IPS-18c (cell line): Measurements from ENCODE around the gene RBM38.

Experiments used
- H3K4me3 ChIP-seq: 2 replicates; pipeline ENCODE4 v1.7.0; 2013; ENCODE audit warnings: low read depth, mild to moderate bottlenecking, low read length, moderate library complexity; ENCODE audit not compliant: insufficient read depth
- H3K9me3 ChIP-seq: one replicate; pipeline ENCODE4 v1.6.1; 2013; ENCODE audit warnings: mild to moderate bottlenecking, low read length, moderate library complexity; ENCODE audit not compliant: control insufficient read depth, insufficient read depth

Gene RBM38

DNA sequence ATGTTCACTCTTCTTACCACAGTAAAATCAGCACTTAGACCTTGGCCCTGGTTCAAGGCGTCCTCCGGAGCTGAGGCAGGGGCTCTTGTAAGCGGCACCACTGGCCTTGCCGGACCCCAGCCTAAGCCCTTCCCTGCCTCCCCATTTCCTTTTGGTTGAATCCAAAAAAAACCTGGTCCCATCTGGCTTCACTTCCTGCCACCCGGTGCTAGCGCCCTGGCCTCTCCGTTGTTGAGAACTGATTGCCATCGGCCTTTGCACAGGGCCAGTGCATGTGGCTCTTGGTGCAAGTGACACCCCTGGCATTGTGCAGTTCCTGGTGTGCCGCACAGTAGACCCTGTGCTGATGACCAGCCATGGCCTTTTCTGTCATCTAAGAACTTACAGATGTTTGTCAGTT, 19.0 kb upstream of the RBM38 start:
- no peak overlapping the region for H3K4me3 ChIP-seq

DNA sequence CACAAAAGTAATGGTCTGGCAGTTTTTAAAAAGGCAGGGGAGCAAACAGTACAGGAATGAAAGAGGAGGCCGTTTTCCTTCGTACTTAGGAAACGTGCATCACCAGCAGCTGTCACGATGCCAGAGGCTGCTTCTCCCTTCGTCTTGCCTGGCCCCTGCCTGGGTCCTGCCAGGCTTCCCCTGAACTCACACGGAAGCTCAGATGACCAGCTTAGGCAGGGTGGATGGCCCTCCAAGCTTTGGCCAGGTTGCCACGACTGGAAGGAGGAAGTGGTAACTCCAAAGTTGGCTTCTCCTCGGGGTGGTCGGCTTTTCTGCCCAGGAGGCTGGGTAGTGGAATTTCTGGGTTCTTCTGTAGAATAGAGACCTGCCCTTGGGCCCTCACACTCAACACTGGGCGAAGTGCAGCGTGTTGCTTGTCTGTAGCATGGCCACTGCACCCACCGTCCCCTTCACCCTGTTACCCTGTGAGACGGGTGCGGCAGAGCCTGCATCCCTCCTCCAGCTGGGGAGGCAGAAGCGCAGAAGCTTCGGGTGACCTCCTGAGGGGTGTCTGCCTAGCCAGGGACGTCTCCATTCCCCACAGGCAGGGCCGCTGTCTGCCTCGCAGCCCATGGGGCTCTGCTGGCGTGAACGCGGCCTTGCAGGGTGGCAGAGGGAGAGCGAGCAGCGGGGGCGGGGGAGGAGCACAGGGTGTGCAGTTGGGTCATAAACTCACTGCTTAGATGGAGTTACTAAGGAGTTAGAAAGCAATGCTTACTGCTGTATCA, 18.4 kb upstream of the RBM38 start:
- no peaks in the 10 kb centered on the region for H3K9me3 ChIP-seq
- no peak overlapping the region for H3K4me3 ChIP-seq

More for the DNA sequence above, 19.0 kb upstream of the RBM38 start:
- no peaks in the 10 kb centered on the region for H3K9me3 ChIP-seq

DNA sequence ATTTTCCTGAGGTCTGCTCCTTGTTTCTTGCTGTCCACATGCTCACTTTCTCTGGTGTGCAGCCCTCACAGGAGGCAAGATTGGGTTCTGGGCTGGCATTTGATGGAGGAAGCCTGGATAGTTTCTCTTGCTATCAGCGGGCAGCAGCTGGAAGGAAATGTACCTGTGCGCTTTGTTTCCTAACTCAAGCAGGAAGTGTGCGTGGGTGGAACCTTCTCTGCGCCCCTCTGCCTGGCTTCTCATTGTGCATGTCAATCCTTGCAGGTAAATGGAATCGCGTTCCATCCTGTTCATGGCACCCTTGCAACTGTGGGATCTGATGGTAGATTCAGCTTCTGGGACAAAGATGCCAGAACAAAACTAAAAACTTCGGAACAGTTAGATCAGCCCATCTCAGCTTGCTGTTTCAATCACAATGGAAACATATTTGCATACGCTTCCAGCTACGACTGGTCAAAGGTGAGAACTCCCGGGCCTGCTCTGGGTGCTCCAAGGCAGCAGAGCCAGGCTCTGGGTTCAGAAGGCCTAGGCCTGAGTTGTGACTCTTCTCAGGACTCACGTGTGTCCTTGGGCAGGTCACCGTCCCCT, 16.8 kb upstream of the RBM38 start:
- H3K9me3 ChIP-seq, result no peaks in the 10 kb centered on the region
- H3K4me3 ChIP-seq, result no peak overlapping the region

DNA sequence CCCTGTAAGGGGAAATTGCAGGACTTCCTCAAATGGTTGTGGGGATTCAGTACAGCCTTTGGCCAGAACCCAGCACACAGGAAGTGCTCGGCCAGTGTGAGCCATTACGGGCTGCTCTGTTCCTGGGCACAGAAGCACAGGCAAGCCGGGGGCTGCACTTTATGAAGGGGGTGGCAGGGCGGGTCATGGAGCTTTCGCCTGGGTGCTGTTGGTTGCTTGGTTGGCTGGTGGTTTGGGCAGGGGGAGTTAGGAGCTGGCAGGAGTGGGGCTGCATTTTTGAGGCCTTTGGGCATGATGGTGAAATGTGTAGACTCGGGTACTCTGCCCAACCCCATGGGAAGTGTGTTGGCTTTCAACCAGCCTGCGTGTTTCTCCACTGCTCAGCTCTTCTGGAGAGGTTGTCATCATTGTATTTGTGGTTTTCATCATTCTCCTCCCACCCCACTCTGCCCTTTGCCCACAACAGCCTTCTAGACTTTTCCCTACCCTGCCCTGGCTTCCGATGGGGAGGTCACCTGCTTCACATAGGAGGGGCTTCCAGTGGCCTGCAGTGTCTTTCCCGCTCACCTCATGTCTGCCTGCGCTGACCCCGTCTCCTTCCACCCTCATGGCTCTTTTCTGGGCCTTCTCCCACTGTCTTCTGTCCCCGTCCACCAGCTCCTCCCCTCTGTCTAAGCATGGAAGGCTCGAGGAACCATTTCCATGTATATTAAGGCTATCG, 16.1 kb upstream of the RBM38 start:
- no peaks in the 10 kb centered on the region for H3K9me3 ChIP-seq
- H3K4me3 ChIP-seq, result no peak overlapping the region

DNA sequence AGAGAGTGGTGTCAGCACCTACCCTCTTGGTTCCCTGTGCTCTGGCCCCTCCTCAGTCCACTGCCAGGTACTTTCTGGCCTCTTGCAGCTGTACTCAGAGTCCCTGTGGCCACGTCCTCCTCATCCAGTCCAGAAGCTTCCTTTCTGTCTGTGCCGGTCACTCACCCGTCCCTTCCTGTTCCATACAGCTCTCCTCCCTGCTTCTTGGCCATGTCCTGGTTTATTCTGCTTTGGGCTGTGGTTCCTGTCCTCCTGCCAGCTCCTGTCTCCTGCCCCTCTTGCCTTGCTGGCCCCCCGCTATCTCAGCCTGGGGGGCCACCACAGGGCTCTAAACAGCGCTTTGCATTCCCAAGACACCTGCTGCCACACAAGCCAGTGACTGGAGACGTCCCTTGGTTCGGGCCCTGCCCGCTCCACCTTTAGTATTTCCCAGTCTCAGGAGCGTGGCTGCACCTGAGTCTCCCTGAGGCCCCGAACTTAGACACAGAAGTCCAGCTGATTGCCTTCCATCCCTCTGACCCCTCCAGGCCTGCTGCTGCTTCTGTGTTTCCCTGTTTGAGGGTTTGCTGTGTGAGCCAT, 15.5 kb upstream of the RBM38 start:
- H3K9me3 ChIP-seq, result no peaks in the 10 kb centered on the region
- H3K4me3 ChIP-seq, result no peak overlapping the region

DNA sequence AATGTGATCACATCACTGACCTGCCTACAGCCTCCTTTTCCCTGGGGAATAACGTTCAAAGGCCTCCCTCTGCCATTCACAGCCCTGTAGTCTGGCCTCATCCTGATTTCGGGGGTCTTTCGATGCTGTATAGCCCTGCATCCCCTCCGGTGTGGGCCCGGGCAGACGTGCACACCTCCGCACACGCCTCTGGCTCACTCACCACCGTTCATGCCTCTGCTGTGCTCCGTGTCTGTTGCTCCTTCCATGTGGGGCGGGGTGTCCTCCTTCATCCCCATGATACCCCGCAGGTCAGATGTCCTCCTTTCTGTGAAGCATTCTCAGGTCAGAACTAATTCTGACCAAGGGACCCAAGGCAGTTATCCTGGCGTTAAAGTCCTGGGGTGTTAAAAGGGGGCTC, 13.8 kb upstream of the RBM38 start:
- H3K4me3 ChIP-seq, result no peak overlapping the region

DNA sequence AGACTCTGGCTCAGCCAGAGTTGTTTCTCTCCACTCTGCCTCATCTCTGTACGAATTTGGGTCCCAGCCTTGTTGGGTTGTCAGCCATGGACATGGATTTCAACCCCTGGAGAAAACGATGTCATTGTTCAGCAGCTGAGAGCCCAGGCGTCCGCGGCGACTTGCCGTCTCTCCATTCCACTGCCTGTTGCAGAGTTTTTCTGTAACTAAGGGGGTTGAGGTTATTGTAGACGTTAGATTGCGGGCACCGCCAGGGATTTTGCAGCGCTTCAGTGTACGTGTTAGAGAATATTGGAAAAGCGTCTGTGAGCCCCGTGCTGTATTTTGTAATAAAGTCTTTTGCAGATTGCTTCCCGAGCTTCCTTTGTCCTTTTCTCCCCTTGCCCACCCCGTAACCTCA, 13.1 kb upstream of the RBM38 start:
- H3K9me3 ChIP-seq, result no peaks in the 10 kb centered on the region
- no peak overlapping the region for H3K4me3 ChIP-seq

More for the DNA sequence above, 13.8 kb upstream of the RBM38 start:
- no peaks in the 10 kb centered on the region for H3K9me3 ChIP-seq

DNA sequence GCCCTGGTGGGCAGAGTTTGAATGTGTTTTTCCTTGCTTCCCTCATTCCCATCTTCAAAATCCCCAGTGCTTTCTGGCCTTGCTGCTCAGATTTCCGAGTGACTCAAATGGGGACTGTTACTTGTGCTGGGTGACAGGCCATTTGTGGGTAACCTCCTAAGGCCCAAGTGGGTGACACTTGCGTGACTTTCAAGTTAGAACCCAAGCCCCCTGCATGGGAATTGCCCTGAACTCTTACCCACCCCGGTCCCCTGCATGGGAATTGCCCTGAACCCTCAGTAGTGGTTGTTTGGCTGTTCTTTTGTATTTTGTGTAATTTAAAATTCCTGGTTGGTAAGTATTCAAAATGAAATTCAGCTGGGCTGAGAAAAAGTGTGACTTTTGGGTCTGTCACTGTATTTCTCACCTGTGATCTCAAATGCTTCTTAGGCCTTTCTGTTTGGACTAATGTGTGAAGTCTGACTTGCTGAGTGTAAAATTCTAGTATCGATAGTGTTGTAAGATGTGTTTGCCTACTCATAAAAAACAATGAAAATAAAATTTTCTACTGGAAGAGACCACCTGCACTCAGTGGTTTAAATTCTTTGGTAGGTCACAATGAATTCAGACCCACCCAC, 12.4 kb upstream of the RBM38 start:
- Histone ChIP-seq H3K4me3 (no peak overlapping the region), H3K9me3 (no peaks in the 10 kb centered on the region)

DNA sequence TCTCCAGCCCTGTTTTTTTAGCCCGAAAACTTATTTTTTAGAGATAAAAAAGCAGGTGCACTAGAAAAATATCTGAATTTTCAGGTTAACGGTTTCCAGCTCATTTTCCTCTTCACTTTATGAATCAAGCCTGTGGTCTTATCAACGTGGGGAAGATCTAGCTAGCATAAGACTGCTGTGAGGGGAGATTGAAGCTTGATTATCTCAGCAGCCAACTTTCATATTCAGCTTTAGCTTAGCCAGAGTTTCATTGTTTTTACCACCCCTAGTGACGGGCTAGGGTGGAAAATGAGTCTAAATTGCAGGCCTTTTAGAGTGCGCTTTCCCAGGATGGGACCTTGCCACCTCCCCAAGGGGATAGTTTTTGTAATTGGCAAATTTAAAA, 11.9 kb upstream of the RBM38 start:
- H3K9me3 ChIP-seq, result no peaks in the 10 kb centered on the region
- no peak overlapping the region for H3K4me3 ChIP-seq

DNA sequence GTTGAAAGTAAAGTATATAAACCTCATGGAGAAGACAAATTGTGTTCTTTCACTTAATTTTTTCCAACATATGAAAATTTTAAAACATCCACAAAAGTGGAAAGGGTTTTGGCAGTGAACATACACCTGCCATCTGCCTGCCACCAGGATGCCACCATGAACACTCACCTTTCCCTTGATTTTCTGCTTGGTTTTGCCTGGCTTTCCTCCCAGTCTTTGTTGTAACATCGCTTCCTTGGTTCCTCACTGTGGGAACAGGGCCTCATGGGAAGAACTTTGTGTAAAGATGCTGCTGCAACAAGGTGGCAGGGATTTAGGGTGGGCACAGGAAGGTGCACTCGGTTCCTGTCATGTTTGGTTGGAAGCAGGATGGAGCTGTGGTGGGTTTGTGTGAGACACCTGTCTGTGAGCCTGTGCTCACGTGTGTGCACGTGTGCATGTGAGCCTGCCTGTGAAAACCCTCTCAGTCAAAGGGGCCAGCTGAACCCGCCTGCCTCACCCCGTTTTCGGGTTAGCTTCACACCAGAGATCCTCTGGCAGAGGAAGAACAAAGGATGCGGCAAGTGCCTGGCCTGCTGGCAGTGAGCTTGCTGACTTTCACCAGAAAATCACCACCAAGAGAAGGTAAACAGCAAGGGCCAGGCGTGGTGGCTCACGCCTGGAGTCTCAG, 11.0 kb upstream of the RBM38 start:
- Histone ChIP-seq H3K9me3 (no peaks in the 10 kb centered on the region), H3K4me3 (no peak overlapping the region)

DNA sequence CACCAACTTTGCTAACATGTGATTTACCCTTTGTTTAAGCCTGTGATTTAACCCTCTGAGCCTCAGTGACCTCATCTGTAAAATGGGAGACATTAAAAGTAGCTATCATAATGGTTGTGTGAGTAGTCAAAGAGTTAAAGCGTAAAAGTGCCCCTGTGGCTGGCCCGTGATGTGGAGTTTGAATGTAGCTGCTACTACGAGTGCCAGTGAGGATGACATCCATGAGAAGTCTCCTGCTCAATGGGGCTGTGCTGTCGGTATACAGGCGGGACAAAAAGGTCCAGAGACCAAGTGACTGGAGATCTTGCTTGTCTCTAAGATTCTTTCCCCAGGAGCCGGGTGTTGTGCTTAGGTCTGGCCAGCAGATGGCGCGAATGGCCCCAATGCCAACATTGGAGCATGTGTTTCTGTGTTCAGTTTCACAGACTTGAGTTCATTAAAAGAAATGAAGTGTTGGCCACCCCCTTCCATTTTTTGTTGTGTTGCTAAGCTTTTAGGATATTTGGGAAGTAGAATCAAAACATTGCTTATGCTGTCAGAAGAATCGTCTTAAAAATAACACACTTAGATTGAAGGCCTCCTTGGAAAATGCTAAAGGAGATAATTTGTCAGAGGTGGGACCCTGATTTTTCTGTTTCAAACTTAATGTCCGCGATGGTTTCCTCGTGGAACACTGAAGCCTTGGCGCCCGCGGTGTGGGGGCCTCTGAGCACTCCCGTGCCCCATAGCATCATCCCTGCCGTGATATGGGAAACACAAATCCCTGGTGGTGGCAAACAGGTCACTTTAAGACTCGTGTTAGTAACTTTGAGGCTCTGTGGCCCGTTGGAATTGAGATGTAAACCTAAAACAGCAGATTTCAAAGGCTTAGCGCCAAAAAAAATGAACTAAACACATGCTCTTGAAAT, 9.3 kb upstream of the RBM38 start:
- Histone ChIP-seq H3K9me3 (no peaks in the 10 kb centered on the region), H3K4me3 (no peak overlapping the region)

DNA sequence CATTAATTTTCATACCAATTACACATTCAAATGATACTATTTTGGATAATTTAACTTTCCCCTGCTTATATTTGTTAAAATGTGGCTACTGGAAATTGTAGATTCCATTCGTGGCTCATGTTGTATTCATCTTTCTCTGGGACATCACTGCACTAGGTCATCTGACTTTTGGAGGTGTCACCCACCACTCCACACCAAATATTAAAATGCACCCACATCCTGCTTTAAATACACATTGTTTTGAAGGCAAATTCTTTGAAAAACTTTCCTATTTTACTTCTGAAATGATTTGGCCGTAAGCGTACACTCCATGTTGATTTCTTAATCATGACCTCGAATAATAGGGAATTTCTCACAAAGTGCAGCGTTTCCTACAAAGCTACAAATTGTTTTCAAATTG, 8.7 kb upstream of the RBM38 start:
- Histone ChIP-seq H3K9me3 (no peaks in the 10 kb centered on the region), H3K4me3 (no peak overlapping the region)

DNA sequence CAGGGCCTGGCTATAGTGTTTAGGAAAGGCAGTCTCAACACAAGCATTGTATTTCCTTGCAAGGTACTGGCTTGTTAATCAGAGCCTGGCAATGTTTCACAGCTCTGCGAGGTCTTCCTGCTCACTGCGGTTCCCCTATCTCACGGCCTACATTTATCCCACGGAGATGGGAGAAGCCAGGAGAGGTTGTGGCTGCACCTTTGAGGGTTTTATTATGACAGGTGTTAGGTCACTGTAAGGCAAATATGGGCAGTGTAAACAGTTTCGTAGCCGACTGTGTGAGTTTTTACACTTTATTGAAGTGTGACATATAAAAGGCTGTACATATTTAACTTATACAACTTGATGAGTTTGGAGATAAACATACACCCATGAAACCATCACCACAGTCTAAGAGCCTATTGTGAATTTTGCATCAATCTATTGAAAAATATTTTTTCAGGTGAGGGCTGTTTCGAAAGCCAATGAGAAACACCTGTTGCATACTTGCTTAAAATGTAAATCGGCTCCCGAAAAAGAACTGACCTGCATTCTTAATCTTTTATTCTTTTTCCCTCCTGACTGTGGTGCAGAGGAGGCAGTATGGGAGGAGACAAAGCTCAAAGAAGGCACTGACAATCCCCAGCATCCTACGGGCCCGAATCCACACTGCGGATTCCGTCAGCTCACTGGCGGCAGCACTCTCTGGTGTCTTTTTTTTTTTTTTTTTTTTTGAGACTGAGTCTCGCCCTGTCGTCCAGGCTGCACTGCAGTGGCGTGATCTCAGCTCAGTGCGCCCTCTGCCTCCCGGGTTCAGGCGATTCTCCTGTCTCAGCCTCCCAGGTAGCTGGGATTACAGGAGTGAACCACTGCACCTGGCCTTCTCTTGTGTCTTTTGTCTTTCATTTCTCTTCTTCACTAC, 7.5 kb upstream of the RBM38 start:
- no peak overlapping the region for H3K4me3 ChIP-seq

DNA sequence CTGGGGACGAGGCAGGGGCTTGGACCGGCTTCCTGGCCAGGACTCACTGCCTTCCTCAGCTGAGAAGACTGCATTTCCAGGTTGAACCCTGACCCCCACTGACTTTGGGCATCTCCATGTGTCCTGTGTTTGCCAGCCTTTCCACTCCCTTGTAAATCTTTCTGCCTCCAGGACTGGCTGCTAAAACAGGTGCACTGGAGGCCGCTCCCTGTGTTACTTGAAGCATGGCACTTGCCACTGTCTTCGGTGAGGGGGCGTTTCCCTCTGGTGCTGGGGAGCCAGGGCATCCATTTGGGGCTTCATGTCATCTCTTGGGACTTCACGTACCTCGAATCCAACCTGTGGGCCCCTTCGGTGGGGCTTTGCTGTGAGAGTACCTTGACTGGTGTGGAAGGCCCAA, 6.7 kb upstream of the RBM38 start:
- H3K9me3 ChIP-seq, result no peaks in the 10 kb centered on the region
- no peak overlapping the region for H3K4me3 ChIP-seq

More for the DNA sequence above, 7.5 kb upstream of the RBM38 start:
- H3K9me3 ChIP-seq, result no peaks in the 10 kb centered on the region

DNA sequence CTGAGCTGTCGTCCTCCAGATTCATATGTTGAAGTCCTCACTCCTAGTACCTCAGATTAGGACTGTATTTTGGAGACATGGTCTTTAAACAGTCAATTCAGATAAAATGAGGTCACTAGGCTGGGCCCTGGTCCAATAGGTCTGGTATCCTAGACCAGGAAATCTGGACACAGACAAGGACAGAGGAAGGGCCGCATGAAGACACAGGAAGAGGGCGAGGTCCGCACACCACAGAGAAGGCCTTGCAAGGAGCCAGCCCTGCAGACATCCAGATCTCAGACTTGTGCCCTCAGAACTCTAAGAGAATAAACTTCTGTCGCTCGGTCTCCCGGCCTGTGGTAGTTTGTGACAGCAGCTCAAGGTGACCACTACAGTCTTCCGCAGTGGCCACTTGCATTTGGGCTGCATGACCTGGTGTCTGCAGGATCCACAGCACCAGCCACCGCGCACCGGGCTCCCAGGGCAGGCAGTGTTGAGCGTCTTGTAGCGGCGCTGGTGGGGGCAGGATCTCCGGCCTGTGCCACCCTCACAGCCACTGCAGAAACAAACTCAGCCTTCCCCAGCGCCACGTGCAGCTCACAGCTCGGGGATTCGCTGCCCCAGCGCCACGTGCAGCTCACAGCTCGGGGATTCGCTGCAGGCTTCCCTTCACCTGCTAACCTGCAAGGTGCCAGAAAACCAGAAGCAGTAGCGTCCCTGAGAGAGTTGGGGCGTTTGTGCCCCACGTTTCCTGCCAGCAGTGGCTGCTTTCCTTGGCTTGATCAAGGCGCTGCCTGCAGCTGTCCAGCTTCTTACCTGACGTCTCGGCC, 6.0 kb upstream of the RBM38 start:
- no peaks in the 10 kb centered on the region for H3K9me3 ChIP-seq
- no peak overlapping the region for H3K4me3 ChIP-seq
